H1 (cell line): Measurements from ENCODE around the gene LPP. TPM values are rescaled to one million over a fixed set of nuclear protein-coding genes. Genes with fewer than 3 reads are reported as not detected.

Experiments
- EP300 ChIP-seq, 2 experiments: IDR thresholded peaks; 1 replicate in 1 of 2; 2 replicates in 1 of 2; pipeline ENCODE4 v1.6.1; 2011 to 2012; ENCODE audit warnings: low read depth in 2 of 2, low read length in 2 of 2, mild to moderate bottlenecking in 2 of 2, borderline replicate concordance in 1 of 2, inconsistent platforms in 1 of 2, moderate library complexity in 1 of 2
- polyA plus RNA-seq, 7 experiments: library from polyadenylated mRNA; depleted of rRNA in 3 of 7; stranded (reverse) in 5 of 7; unstranded in 2 of 7; fragments of >200 nt in 5 of 7; fragments of 200-250 nt in 2 of 7; gene quantifications; 1 replicate in 5 of 7; 2 replicates in 1 of 7; 4 replicates in 1 of 7; pipeline versions ENCODE4 v1.2.1 to v1.2.3, GENCODE V29; 2011 to 2013; ENCODE audit warnings: missing spikeins in 2 of 7, mixed read lengths in 2 of 7
- total RNA-seq: library from RNA; stranded (reverse); fragmentation: NEBNext Ultra II Directional; extraction: Animal tissue kit (Norgen Biotek cat#: 25700); gene quantifications from 2 replicates; pipeline ENCODE4 v1.2.1, GENCODE V29; 2021

Gene LPP
- total and polyA plus RNA-seq, 2 of the 8 experiments (the other 6 are each of a cell fraction or from before 2014, with no cell fraction given), result 10.0 to 53.3 TPM

DNA sequence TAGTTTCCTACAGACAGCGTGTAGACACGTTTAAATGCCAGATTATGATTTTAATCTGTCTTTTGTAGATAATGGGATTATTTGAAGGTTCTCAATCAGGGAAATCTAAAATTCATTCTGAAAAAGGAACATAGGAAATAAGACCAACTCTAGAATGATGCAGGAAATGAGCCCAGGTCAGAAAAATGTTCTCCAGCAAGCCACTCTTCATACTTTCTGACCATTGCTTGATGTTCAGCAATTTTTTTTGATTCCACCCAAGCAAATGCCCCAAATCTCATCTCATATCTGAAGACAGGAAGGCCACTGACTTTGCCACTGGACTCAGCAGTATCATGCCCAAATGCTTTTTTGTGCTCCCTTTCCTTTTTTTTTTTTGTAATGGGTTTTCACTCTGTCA lies 373.4 kb downstream of the LPP start (continued):
- no peak for TF ChIP-seq EP300 (IDR thresholded peaks at IDR 0.05; ENCODE audit: borderline replicate concordance in 1 of 2, low read depth in 2 of 2, low read length in 2 of 2)
- TF ChIP-seq, all 59 proteins: peak for 0
